Measurements from ENCODE around the gene MCM10. TPM values are rescaled to one million over a fixed set of nuclear protein-coding genes. Genes with fewer than 3 reads are reported as not detected.

Gene MCM10
- total RNA-seq, 1 experiment from 2014 or later, result 29.4 TPM

Other genes starting within 250 kb of the MCM10 start
- 1.1 and 1.3 TPM in 2 replicates for gene CCDC3, start 159.8 kb upstream of the MCM10 start, total RNA-seq (2014; rRNA removed; shearing (Covaris generic))
- 27.8 and 32.1 TPM in 2 replicates for gene OPTN, start 61.4 kb upstream of the MCM10 start, total RNA-seq (2014; rRNA removed; shearing (Covaris generic))
- gene UCMA, start 72.8 kb downstream of the MCM10 start, total RNA-seq (2014; rRNA removed; shearing (Covaris generic)), result not detected in 2 replicates
- gene PHYH, start 138.5 kb downstream of the MCM10 start, total RNA-seq (2014; rRNA removed; shearing (Covaris generic)), result 1.7 and 2.0 TPM in 2 replicates
- 43.9 and 46.1 TPM in 2 replicates for gene SEPHS1, start 186.7 kb downstream of the MCM10 start, total RNA-seq (2014; rRNA removed; shearing (Covaris generic))